Ammon's horn (tissue), 1 donor: Measurements from ENCODE around the gene CAGE1.
"Not testable (repeated sequence)": the region's sequence is repeated elsewhere in the genome, so short reads cannot be mapped to it uniquely, and the experiment has no call there.

Source experiments
- DNase-seq: peaks from one replicate; pipeline ENCODE4 v3.0.0-alpha.2; 2016; ENCODE audit warnings: low spot score

The CAGE1 gene

DNA sequence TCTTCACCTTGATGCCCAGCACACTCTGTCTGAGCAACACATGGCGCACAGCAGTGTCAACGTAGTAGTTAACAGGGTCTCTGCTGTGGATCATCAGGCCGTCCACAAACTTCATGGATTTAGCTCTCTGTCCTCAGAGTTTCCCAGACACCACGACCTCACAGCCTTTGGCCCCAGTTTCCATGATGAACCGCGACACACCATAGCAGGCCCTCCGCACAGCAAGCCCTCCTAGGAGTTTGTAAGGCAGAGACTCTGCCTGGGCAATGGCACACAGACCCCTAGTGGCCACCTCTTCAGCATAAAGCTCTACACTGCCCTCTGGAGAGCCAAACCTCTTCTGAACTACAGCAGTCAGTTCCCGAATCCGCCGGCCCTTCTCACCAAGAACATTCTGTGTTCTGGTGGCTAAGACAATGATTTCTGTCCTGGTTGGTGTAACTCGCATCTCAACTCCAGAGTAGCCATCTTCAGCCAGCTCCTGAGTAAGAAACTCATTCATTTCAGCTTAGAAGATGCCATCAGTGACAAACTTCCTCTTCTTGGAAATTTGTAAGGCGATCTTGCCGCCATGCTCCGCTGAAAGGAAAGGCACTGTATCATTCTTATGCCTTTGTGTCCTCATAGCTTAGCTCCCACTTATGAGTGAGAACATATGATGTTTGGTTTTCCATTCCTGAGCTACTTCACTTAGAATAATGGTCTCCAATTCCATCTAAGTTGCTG, 50.4 kb downstream of the CAGE1 start:
- DNase-seq: not testable (repeated sequence)

DNA sequence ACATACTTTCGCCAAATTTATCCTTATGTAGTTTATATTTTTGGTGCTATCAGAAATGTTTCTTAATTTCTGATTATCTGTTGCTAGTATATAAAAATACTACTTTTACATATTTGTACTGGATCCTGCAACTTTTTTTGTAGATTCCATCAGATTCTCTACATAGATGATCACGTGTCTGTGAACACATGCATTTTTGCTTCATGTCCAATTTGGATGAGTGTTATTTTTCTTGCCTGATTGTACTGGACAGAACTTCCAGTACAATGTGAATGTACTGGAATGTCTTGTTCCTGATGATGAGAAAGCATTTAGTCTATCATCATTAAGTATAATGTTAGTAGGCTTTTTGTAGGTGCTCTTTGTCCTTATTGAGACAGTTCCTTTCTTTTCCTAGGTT, 51.5 kb downstream of the CAGE1 start:
- no peak for DNase-seq

- DNase-seq: no peak
Measured at GRCh38 chr6:7335519-7335918, 54.0 kb downstream of the CAGE1 start.

DNA sequence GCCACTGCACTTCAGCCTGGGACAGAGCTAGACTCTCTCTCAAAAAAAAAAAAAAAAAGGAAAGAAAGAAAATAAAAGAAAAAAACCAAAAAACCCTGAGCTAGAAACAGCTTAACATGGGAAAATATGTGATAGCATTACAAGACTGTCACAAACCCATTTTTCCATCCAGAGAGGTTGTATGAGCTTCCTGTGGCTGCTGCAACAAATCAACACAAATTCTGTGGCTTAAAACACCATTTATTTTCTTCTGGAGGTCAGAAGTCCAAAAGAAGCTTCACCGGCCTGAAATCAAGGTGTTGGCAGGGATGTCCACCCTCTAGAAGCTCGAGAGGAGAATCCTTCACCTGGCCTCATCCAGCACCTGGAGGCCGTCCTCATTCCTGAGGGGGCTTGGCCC, 54.9 kb downstream of the CAGE1 start:
- no peak for DNase-seq

- peak; percentile 31 for DNase-seq
Measured at GRCh38 chr6:7332090-7332745, 57.3 kb downstream of the CAGE1 start.

- DNase-seq: no peak
Measured at GRCh38 chr6:7331452-7331851, 58.1 kb downstream of the CAGE1 start.

GRCh38 chr6:7328243-7328642, 61.3 kb downstream of the CAGE1 start:
- DNase-seq: no peak

- DNase-seq: no peak
Measured at GRCh38 chr6:7325750-7326149, 63.8 kb downstream of the CAGE1 start.

GRCh38 chr6:7324520-7324919, 65.0 kb downstream of the CAGE1 start:
- peak; percentile 82 for DNase-seq

- no peak for DNase-seq
Measured at GRCh38 chr6:7323074-7323473, 66.5 kb downstream of the CAGE1 start.

DNA sequence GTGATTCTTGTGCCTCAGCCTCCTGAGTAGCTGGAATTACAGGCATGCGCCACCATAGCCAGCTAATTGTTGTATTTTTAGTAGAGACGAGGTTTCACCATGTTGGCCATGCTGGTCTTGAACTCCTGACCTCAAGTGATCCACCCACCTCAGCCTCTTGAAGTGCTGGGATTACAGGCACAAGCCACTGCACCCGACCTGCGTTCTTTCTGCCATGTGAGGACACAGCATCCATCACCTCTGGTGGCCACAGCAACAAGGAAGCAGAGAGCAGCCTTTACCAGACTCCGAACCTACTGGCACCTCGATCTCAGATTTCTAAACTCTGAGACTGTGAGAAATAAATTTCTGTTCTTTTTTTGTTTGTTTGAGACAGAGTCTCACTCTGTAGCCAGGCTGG, 67.7 kb downstream of the CAGE1 start:
- DNase-seq: not testable (repeated sequence)

DNA sequence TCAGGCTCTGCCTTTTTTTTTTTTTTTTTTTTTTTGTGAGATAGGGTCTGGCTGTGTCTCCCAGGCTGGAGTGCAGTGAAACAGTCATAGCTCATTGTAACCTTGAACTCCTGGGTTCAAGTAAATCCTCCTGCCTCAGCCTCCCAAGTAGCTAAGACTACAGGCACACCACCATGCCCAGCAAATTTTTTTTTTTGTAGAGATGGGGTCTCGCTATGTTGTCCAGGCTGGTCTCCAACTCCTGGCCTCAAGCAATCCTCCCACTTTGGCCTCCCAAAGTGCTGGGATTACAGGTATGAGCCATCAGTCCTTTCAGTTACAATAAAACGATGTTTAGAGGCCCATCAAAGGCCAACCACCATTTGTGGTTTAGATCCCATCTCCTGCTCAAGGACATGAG, 70.1 kb downstream of the CAGE1 start:
- not testable (repeated sequence) for DNase-seq

DNA sequence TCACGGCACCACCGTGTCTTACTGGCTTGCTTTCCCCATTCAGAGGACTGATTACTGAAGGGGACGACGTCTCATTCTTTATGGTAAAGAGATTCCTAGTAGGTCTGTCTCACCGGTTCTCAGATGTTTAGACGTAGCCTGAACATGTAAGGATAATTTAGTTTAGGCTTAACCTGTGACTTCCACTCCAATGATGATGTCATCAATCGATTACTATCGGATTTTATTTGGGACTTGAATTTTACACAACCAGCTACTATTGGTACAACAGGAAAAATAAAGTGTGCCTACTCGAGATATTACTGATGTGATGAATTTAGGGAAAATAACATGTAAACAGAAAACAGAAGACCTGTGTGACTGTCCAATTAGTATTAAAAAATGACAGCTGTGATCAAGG, 72.0 kb downstream of the CAGE1 start:
- DNase-seq: no peak

GRCh38 chr6:7316658-7317533, 72.6 kb downstream of the CAGE1 start:
- DNase-seq: no peak

GRCh38 chr6:7315948-7316365, 73.6 kb downstream of the CAGE1 start:
- no peak for DNase-seq

GRCh38 chr6:7315087-7315947, 74.2 kb downstream of the CAGE1 start:
- DNase-seq: not testable (repeated sequence)

GRCh38 chr6:7314414-7314813, 75.1 kb downstream of the CAGE1 start:
- DNase-seq: no peak

DNA sequence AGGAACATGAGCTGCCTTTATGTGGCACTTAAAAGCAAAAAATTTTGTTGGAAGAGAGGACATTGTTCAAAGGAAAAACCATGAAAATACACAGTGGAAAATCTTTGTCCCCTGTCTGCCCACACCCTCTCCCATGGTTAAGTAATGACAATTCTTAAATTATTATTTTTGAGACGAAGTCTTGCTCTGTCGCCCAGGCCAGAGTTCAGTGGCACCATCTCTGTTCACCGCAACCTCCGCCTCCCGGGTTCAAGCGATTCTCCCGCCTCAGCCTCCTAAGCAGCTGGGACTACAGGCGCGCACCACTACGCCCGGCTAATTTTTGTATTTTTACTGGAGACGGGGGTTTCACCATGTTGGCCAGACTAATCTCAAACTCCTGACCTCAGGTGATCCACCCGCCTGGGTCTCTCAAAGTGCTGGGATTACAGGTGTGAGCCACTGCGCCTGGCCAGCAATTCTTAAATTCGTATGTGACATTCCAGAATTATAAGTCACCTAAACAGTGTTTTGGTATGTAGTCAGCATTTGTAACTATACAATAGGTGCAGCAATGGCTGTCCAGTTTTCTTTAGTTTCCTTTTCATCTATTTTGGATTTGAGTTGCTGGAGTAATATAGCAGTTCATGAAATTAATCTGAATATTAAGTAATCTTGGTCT, 75.9 kb downstream of the CAGE1 start:
- DNase-seq: no peak

- DNase-seq: peak; percentile 99
Measured at GRCh38 chr6:7312616-7313504, 76.7 kb downstream of the CAGE1 start, which contains the start of gene SSR1. TSS of gene SSR1 (minus strand) at chr6:7313199. CDS start at chr6:7313120, 79 bp downstream.
